ENCODE data around the gene TBC1D19.
"Not testable (repeated sequence)": the region's sequence is repeated elsewhere in the genome, so short reads cannot be mapped to it uniquely, and the experiment has no call there.

TBC1D19 gene

DNA sequence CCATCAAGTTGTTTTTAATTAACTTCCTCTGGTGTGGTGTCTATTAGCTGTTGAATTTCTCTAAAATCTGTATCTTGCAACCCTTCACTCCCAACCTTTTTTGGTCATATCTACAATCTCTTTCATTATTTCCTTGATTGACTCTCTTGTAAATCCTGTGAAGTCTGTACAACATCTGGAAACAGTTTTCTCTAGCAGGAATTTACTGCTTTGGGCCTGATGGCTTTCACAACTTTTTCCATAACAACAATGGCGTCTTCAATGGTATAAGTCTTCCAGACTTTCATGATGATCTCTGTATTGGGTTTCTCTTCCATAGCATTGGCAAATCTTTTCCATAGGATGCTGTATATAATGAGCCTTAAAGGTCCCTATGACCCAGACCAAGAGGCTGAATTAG is 49.0 kb downstream of the TBC1D19 start:
- no peaks in the 10 kb centered on the region for H3K27me3 ChIP-seq (ENCODE audit: control insufficient read depth in 1 of 2, insufficient read depth in 2 of 2, low read length in 2 of 2)
- no peaks in the 10 kb centered on the region for H3K9me3 ChIP-seq (ENCODE audit: low read length)
- no peak overlapping the region for H3K27ac ChIP-seq (ENCODE audit: low read depth, low read length)
- no peak overlapping the region for H3K9ac ChIP-seq (ENCODE audit: low read length)
- H3K36me3 ChIP-seq (ENCODE audit: insufficient read depth, low read length): peaks cover 5% of the 10 kb centered on the region
- no peaks in the 10 kb centered on the region for H3K4me1 ChIP-seq (ENCODE audit: insufficient read depth, low read length)
- no peak overlapping the region for H3K4me3 ChIP-seq (ENCODE audit: low read depth in 1 of 2, low read length in 2 of 2)

GRCh38 chr4:26634237-26634636 is 50.4 kb downstream of the TBC1D19 start:
- no peaks in the 10 kb centered on the region for H3K4me1 ChIP-seq (ENCODE audit: insufficient read depth, low read length)
- no peak overlapping the region for H3K27ac ChIP-seq (ENCODE audit: low read depth, low read length)
- no peak overlapping the region for H3K9ac ChIP-seq (ENCODE audit: low read length)
- peaks cover 16% of the 10 kb centered on the region for H3K36me3 ChIP-seq (ENCODE audit: insufficient read depth, low read length)
- no peaks in the 10 kb centered on the region for H3K27me3 ChIP-seq (ENCODE audit: control insufficient read depth in 1 of 2, insufficient read depth in 2 of 2, low read length in 2 of 2)
- H3K4me3 ChIP-seq (ENCODE audit: low read depth in 1 of 2, low read length in 2 of 2): no peak overlapping the region
- H3K9me3 ChIP-seq (ENCODE audit: low read length): no peaks in the 10 kb centered on the region

DNA sequence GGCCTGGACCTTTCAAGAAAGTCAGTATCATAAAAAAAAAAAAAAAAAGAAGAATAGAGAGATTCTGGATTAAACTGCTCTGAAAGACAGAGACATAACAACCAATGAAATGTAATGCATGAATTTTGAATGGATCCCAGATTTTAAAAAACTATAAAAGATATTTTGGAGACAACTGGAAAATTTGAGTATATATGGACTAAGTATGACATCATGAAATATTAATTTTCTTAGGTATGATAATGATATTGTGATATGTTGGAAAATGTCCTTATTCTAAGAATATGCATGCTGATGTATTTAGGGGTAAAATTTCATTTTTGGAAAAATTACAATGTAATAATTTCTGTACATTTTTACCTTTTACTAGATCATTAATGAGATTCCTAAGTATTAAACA is 52.6 kb downstream of the TBC1D19 start:
- Histone ChIP-seq H3K36me3 (ENCODE audit: insufficient read depth, low read length) (peaks cover 16% of the 10 kb centered on the region), H3K27me3 (ENCODE audit: control insufficient read depth in 1 of 2, insufficient read depth in 2 of 2, low read length in 2 of 2) (no peaks in the 10 kb centered on the region), H3K9me3 (ENCODE audit: low read length) (no peaks in the 10 kb centered on the region), H3K9ac (ENCODE audit: low read length) (no peak overlapping the region), H3K4me1 (ENCODE audit: insufficient read depth, low read length) (no peaks in the 10 kb centered on the region), H3K27ac (ENCODE audit: low read depth, low read length) (no peak overlapping the region), H3K4me3 (ENCODE audit: low read depth in 1 of 2, low read length in 2 of 2) (no peak overlapping the region)

- H3K9me3 ChIP-seq (ENCODE audit: low read length); H3K4me1 ChIP-seq (ENCODE audit: insufficient read depth, low read length); H3K27me3 ChIP-seq (ENCODE audit: control insufficient read depth in 1 of 2, insufficient read depth in 2 of 2, low read length in 2 of 2); H3K4me3 ChIP-seq (ENCODE audit: low read depth in 1 of 2, low read length in 2 of 2); H3K27ac ChIP-seq (ENCODE audit: low read depth, low read length); H3K9ac ChIP-seq (ENCODE audit: low read length): not testable (repeated sequence)
- H3K36me3 ChIP-seq (ENCODE audit: insufficient read depth, low read length): peaks cover 16% of the 10 kb centered on the region
Measured at GRCh38 chr4:26640639-26641038, 56.8 kb downstream of the TBC1D19 start.

DNA sequence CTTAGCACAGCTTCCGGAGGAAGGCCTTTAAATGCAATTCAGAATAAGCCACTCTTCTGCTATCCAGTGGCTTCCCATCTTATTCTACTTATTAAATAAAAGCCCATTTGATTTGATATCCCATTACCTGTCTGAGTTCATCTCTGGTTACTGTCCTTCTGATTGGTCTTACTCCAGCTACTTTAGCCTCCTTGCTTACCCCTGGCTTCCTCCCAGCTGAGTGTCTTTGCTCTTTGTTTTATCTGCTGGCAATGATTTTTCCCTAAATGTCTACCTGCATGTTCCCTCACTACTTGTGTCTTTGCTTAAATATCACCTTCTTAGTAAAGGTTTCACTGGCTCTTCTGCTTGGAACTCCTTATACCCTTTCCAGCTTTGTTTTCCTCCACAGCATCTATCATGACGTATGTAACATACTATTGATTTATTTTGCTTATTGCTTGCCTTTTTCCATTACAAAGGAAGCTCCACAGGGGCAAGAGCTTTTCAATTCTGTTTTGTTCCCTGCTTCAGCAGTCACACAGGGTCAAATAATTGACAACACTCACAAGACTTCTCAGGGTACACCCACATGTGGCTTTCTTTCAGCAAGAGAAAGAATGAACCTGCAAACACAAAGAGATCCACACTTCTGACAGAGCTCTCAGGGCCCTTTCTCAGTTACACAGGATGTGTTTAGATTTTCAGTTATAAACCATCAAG is 63.8 kb downstream of the TBC1D19 start:
- peaks cover 5% of the 10 kb centered on the region for H3K4me1 ChIP-seq (ENCODE audit: insufficient read depth, low read length)
- no peaks in the 10 kb centered on the region for H3K9me3 ChIP-seq (ENCODE audit: low read length)
- H3K4me3 ChIP-seq (ENCODE audit: low read depth in 1 of 2, low read length in 2 of 2): no peak overlapping the region
- no peaks in the 10 kb centered on the region for H3K27me3 ChIP-seq (ENCODE audit: control insufficient read depth in 1 of 2, insufficient read depth in 2 of 2, low read length in 2 of 2)
- no peak overlapping the region for H3K9ac ChIP-seq (ENCODE audit: low read length)
- H3K36me3 ChIP-seq (ENCODE audit: insufficient read depth, low read length): peaks cover 6% of the 10 kb centered on the region
- H3K27ac ChIP-seq (ENCODE audit: low read depth, low read length): no peak overlapping the region

- Histone ChIP-seq H3K9me3 (ENCODE audit: low read length) (no peaks in the 10 kb centered on the region), H3K4me3 (ENCODE audit: low read depth in 1 of 2, low read length in 2 of 2) (no peak overlapping the region), H3K27me3 (ENCODE audit: control insufficient read depth in 1 of 2, insufficient read depth in 2 of 2, low read length in 2 of 2) (no peaks in the 10 kb centered on the region), H3K9ac (ENCODE audit: low read length) (no peak overlapping the region), H3K36me3 (ENCODE audit: insufficient read depth, low read length) (peaks cover 6% of the 10 kb centered on the region), H3K4me1 (ENCODE audit: insufficient read depth, low read length) (peaks cover 5% of the 10 kb centered on the region), H3K27ac (ENCODE audit: low read depth, low read length) (no peak overlapping the region)
Measured at GRCh38 chr4:26648260-26648659, 64.4 kb downstream of the TBC1D19 start.

DNA sequence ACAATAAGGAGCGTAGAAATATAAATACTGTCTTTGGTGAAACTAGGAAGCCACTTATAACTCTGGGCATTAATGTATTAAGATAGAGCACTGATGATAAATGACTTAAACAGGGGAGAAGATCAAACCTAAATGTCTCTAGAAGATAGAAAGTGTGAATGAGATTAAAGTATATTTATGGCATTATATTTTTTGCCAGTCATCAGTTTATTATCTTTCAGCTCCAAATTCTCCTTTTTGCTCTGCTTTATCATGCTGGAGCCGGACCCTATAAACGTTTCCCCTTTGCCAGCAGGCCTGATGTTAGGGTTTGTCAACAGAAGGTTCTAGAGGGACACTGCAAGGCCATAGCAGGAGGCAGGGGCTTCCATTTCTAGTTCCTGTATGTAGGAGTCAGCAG is 76.4 kb downstream of the TBC1D19 start:
- Histone ChIP-seq H3K27ac (ENCODE audit: low read depth, low read length) (no peak overlapping the region), H3K36me3 (ENCODE audit: insufficient read depth, low read length) (peaks cover 3% of the 10 kb centered on the region), H3K4me1 (ENCODE audit: insufficient read depth, low read length) (no peaks in the 10 kb centered on the region), H3K9me3 (ENCODE audit: low read length) (no peaks in the 10 kb centered on the region), H3K27me3 (ENCODE audit: control insufficient read depth in 1 of 2, insufficient read depth in 2 of 2, low read length in 2 of 2) (no peaks in the 10 kb centered on the region), H3K4me3 (ENCODE audit: low read depth in 1 of 2, low read length in 2 of 2) (no peak overlapping the region), H3K9ac (ENCODE audit: low read length) (no peak overlapping the region)

DNA sequence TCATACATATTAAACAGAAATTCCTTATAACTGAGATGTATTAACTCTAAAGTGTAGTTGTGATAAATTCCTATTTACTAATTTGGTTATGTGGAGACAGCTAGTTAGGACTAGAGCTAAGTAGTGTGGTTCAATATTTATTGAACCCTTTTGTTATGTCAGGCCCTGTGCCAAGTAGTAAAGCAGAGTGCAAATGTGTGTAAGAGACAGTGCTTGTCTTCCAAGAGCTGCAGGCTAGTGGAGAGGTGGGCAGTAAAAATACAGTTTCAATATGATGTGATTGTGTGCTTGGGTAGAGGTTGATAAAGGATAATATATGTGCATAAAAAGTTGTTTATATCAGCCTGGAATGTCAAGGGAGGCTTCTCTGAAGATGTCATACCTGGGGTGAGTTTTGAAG is 80.0 kb downstream of the TBC1D19 start:
- H3K27me3 ChIP-seq (ENCODE audit: control insufficient read depth in 1 of 2, insufficient read depth in 2 of 2, low read length in 2 of 2): no peaks in the 10 kb centered on the region
- H3K4me3 ChIP-seq (ENCODE audit: low read depth in 1 of 2, low read length in 2 of 2): no peak overlapping the region
- peaks cover 3% of the 10 kb centered on the region for H3K36me3 ChIP-seq (ENCODE audit: insufficient read depth, low read length)
- H3K9ac ChIP-seq (ENCODE audit: low read length): no peak overlapping the region
- no peaks in the 10 kb centered on the region for H3K4me1 ChIP-seq (ENCODE audit: insufficient read depth, low read length)
- no peak overlapping the region for H3K27ac ChIP-seq (ENCODE audit: low read depth, low read length)
- no peaks in the 10 kb centered on the region for H3K9me3 ChIP-seq (ENCODE audit: low read length)

DNA sequence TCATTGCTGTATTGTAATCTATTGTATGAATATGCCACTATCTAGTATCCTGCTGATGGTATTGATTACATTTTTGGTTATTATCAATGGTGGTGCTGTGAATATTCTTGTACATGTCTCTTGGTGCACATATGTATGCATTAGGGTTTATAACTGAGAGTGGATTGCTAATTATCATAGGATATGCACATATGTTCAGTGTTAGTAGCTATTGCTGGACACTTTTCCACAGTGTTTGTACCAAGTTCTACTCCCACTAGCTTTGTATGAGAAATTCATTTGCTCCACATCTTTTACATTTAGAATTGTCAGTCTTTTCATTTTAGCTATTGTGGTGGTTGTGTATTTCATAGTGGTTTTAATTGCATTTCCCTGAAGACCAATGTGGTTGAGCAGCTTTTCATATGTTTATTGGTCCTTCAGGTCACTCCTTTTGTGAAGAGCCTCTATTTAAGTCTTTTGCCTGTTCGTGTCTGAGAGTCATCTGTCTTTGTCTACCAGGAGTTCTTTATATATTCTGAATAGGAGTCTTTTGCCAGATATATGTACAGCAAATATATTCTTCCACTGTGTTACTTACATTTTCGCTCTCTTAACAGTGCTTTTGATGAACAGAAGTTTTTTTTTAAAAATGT is 87.1 kb downstream of the TBC1D19 start:
- H3K4me3 ChIP-seq (ENCODE audit: low read depth in 1 of 2, low read length in 2 of 2): no peak overlapping the region
- H3K27me3 ChIP-seq (ENCODE audit: control insufficient read depth in 1 of 2, insufficient read depth in 2 of 2, low read length in 2 of 2): no peaks in the 10 kb centered on the region
- no peaks in the 10 kb centered on the region for H3K9me3 ChIP-seq (ENCODE audit: low read length)
- H3K9ac ChIP-seq (ENCODE audit: low read length): no peak overlapping the region
- no peak overlapping the region for H3K27ac ChIP-seq (ENCODE audit: low read depth, low read length)
- H3K36me3 ChIP-seq (ENCODE audit: insufficient read depth, low read length): peaks cover under 1% of the 10 kb centered on the region
- no peaks in the 10 kb centered on the region for H3K4me1 ChIP-seq (ENCODE audit: insufficient read depth, low read length)

- H3K27me3 ChIP-seq (ENCODE audit: control insufficient read depth in 1 of 2, insufficient read depth in 2 of 2, low read length in 2 of 2); H3K36me3 ChIP-seq (ENCODE audit: insufficient read depth, low read length); H3K4me3 ChIP-seq (ENCODE audit: low read depth in 1 of 2, low read length in 2 of 2); H3K9ac ChIP-seq (ENCODE audit: low read length); H3K4me1 ChIP-seq (ENCODE audit: insufficient read depth, low read length); H3K27ac ChIP-seq (ENCODE audit: low read depth, low read length); H3K9me3 ChIP-seq (ENCODE audit: low read length): not testable (repeated sequence)
Measured at GRCh38 chr4:26679040-26679695, 95.3 kb downstream of the TBC1D19 start.

DNA sequence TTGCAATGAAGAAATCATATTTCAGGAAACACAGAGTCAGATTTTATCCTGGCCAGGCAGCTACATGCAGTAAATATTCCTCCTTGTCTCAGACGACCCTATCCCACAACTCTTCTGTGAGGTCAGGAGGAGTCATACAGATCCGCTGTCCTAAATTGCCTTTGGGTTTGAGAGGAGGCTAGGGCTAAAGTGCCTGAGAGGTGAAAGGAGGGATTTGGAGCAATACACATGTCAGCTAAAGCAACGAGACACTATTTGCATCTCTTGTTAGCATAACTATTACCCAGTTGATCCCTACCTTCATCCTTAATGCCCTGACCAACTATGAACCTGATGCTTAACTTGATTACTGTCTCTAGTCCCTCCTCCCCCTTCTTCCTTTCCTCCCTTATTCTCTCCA is 98.6 kb downstream of the TBC1D19 start:
- H3K9ac ChIP-seq (ENCODE audit: low read length): no peak overlapping the region
- no peaks in the 10 kb centered on the region for H3K36me3 ChIP-seq (ENCODE audit: insufficient read depth, low read length)
- H3K27ac ChIP-seq (ENCODE audit: low read depth, low read length): no peak overlapping the region
- H3K4me1 ChIP-seq (ENCODE audit: insufficient read depth, low read length): no peaks in the 10 kb centered on the region
- H3K27me3 ChIP-seq (ENCODE audit: control insufficient read depth in 1 of 2, insufficient read depth in 2 of 2, low read length in 2 of 2): no peaks in the 10 kb centered on the region
- H3K4me3 ChIP-seq (ENCODE audit: low read depth in 1 of 2, low read length in 2 of 2): no peak overlapping the region
- no peaks in the 10 kb centered on the region for H3K9me3 ChIP-seq (ENCODE audit: low read length)

DNA sequence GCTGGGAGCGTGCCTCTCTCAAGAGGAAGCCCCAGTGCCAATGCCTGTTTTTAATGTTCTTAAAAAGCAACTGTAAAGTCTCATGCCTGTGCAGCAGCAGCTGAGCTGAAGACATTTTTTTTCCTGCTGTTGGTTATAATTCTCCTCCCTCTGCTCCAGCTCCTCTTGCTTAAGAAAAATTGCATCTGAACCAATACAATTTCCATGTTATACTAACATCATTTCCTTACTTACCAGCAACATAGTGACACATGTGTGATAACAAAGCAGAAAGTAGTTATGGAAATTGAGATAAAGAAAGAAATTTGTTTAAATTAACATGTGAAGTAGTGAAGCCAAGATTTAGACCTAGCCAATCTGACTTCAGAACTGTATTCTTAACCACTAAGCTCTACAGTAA is 101.4 kb downstream of the TBC1D19 start:
- Histone ChIP-seq H3K9me3 (ENCODE audit: low read length) (no peaks in the 10 kb centered on the region), H3K27me3 (ENCODE audit: control insufficient read depth in 1 of 2, insufficient read depth in 2 of 2, low read length in 2 of 2) (no peaks in the 10 kb centered on the region), H3K27ac (ENCODE audit: low read depth, low read length) (no peak overlapping the region), H3K4me3 (ENCODE audit: low read depth in 1 of 2, low read length in 2 of 2) (no peak overlapping the region), H3K36me3 (ENCODE audit: insufficient read depth, low read length) (no peaks in the 10 kb centered on the region), H3K9ac (ENCODE audit: low read length) (no peak overlapping the region), H3K4me1 (ENCODE audit: insufficient read depth, low read length) (no peaks in the 10 kb centered on the region)

Measured in muscle layer of colon (tissue), 2 donors.